BE2C (cell line): Measurements from ENCODE around the gene NDUFS8.

ENCODE experiments used
- DNase-seq: peaks from one replicate; pipeline ENCODE4 v3.0.0-alpha.2; 2020
- H3K27me3 ChIP-seq: fragments of 250-450 bp; sonication (Bioruptor Pico); 2 replicates; pipeline ENCODE4 v1.5.1; 2020; ENCODE audit warnings: mild to moderate bottlenecking
- H3K36me3 ChIP-seq: fragments of 250-450 bp; sonication (Bioruptor Pico); 2 replicates; pipeline ENCODE4 v1.5.1; 2020; ENCODE audit warnings: mild to moderate bottlenecking
- H3K4me1 ChIP-seq: fragments of 250-450 bp; sonication (Bioruptor Pico); 2 replicates; pipeline ENCODE4 v1.5.1; 2020
- H3K4me3 ChIP-seq: 2 replicates; pipeline ENCODE4 v1.5.1; 2011; ENCODE audit warnings: low read depth, low read length
- H3K9me3 ChIP-seq: fragments of 250-450 bp; sonication (Bioruptor Pico); 2 replicates; pipeline ENCODE4 v1.5.1; 2020
- TF ChIP-seq, protein P1 (sequence below): IDR thresholded peaks from 2 replicates; pipeline ENCODE4 v1.5.1; 2012; ENCODE audit warnings: mild to moderate bottlenecking, low read depth, low read length

The NDUFS8 gene

DNA sequence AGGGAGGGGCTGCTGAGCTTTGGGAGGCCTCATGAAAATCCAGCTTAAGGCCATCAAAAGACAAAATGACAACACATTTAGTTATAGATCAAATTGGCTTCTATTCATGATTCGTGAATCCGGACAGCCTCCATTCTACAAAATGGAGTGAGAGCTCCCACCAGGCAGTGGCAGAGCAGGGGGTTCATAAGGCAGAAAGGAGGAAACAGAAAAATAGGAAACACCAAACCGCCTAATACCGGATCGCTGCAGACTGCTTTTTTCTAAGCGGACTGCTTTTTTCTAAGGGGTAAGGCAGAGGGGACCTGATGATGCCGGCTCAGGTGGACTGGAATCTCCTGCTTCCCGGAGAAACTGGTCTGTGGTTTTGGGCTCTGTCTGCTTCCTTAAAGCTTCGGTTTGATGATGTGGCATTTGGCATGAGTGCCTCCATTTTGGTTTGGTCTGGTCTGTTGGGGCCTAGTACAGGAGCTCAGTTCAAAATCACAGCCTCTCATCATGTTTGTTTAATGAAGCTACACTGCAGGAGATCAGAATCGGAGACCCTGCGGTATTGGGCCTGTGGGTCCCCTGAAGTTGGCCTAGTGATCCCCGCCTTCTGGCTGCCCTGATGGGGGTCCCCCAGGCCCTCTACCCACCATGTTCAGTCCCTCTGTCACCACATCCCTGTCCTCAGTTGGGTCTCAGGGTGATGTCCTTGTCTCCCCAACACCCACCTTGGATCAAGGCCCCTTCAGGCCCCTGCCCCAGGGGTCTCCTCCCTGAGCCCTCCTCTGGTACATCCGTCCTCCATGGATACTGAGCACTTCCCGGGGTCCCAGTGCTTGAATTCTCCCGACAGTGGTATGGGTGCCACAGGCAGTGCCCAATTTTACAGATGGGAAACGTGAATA, 19.2 kb upstream of the NDUFS8 start:
- no peaks in the 10 kb centered on the region for H3K36me3 ChIP-seq
- H3K4me1 ChIP-seq: peaks cover 23% of the 10 kb centered on the region
- DNase-seq: no peak
- H3K4me3 ChIP-seq: no peak overlapping the region
- H3K9me3 ChIP-seq: no peaks in the 10 kb centered on the region
- no peaks in the 10 kb centered on the region for H3K27me3 ChIP-seq
- TF ChIP-seq, protein P1, sequence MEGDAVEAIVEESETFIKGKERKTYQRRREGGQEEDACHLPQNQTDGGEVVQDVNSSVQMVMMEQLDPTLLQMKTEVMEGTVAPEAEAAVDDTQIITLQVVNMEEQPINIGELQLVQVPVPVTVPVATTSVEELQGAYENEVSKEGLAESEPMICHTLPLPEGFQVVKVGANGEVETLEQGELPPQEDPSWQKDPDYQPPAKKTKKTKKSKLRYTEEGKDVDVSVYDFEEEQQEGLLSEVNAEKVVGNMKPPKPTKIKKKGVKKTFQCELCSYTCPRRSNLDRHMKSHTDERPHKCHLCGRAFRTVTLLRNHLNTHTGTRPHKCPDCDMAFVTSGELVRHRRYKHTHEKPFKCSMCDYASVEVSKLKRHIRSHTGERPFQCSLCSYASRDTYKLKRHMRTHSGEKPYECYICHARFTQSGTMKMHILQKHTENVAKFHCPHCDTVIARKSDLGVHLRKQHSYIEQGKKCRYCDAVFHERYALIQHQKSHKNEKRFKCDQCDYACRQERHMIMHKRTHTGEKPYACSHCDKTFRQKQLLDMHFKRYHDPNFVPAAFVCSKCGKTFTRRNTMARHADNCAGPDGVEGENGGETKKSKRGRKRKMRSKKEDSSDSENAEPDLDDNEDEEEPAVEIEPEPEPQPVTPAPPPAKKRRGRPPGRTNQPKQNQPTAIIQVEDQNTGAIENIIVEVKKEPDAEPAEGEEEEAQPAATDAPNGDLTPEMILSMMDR: no peak

DNA sequence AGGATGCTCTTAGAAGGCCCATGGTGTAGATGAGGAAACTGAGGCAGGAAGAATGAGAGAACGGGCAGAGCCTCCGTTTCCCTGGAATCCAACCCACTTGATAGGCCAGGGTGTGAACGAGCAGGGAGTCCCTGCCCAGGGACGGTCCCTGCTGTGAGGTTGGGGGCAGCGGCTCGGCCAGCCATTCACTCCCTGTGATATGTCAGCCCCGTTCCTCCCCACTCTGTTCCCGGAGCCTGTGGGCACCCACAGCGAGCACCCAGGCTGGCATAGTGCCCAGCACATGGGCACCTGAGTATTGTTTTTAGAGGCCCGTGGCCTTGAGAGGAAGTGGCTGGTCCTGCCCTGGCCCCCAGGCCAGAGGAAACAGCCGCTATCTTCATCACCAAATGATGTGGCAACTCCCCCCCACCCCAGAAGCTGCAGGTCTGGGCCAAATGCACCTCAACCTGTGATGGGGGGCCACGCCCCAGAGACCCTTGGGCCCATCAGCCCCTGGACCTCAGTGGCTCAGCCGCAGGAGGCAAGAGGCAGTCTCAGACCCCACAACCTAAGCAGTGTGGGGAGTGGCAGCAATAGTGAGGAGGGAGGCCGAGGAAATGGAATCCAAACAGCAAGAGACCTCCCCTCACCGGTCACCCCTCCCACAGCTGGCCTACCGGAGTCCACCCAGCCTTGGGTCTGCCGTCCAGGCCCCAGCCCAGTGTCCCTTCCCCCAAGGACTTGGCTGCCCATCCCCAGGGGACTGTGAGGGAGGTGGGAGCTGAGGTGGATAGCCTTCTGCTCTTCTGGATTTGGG, 18.2 kb upstream of the NDUFS8 start:
- DNase-seq: peak; percentile 6
- H3K9me3 ChIP-seq: no peaks in the 10 kb centered on the region
- TF ChIP-seq, protein P1: no peak
- no peaks in the 10 kb centered on the region for H3K36me3 ChIP-seq
- H3K4me3 ChIP-seq: no peak overlapping the region
- peaks cover 29% of the 10 kb centered on the region for H3K4me1 ChIP-seq
- no peaks in the 10 kb centered on the region for H3K27me3 ChIP-seq

DNA sequence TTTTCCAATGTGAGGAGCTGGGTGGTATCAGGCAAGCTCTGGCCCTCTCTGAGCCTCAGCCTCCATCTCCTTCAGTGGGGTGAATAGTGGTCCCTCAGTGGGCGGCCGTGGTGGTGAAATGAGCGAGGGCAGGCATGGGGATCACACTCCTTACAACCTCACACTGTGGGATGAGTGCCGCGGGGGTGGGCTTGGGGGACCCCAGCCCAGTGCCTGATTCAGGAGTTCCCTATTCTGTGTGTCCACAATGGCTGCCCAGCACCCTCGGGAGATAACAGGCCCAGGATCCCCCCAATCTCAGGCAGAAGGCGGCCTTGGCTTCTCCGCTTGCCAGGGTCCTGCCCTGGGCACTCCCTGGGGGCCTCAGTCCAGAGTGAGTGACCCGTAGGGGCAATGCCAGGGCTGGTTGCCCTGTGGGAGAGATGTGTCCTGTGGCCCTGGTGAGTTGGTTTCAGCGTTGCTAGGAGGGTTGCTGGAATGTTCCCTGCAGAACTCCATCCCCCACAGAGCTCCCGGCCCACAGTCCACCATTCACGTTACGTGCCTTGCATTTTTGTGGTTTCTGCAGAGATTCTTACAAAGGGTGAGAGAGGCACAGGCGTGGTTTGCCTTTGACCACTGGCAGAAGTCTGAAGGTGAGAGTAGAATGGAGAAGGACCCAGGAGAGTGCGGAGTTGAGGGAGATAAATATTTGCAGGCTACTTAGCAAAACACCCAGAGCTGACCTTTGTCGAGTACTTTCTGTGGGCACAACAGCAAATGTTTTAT, 17.5 kb upstream of the NDUFS8 start:
- DNase-seq: no peak
- no peaks in the 10 kb centered on the region for H3K9me3 ChIP-seq
- H3K4me1 ChIP-seq: peaks cover 29% of the 10 kb centered on the region
- H3K36me3 ChIP-seq: no peaks in the 10 kb centered on the region
- no peaks in the 10 kb centered on the region for H3K27me3 ChIP-seq
- H3K4me3 ChIP-seq: no peak overlapping the region
- TF ChIP-seq, protein P1: no peak

DNA sequence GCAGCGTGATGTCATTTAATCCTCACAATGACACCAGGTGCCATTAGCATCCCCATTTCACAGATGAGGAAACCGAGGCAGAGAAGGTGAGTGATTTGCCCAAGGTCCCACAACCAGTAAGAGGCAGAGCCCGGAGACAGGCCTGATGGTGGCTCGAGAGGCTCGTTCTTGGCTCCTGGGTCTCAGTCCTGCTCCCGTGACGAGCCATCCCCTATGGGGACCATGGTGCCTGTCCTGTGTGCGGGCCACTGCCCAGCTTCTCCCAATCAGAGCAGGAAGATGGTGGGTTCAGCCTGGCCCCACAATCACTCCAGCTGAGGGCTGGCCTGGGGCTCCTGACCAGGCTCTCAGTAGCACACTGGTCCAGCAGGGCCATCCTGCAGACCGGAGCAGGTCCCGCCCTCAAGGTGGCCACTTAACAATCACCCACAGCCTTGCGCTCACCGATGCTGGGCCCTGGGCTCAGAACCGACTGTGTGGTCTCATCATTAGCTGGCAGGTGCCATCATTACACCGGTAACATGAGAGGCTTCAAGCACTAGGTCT, 16.8 kb upstream of the NDUFS8 start:
- no peak for DNase-seq
- Histone ChIP-seq H3K4me3 (no peak overlapping the region), H3K27me3 (no peaks in the 10 kb centered on the region), H3K36me3 (no peaks in the 10 kb centered on the region), H3K9me3 (no peaks in the 10 kb centered on the region), H3K4me1 (peaks cover 27% of the 10 kb centered on the region)
- TF ChIP-seq, protein P1: no peak

DNA sequence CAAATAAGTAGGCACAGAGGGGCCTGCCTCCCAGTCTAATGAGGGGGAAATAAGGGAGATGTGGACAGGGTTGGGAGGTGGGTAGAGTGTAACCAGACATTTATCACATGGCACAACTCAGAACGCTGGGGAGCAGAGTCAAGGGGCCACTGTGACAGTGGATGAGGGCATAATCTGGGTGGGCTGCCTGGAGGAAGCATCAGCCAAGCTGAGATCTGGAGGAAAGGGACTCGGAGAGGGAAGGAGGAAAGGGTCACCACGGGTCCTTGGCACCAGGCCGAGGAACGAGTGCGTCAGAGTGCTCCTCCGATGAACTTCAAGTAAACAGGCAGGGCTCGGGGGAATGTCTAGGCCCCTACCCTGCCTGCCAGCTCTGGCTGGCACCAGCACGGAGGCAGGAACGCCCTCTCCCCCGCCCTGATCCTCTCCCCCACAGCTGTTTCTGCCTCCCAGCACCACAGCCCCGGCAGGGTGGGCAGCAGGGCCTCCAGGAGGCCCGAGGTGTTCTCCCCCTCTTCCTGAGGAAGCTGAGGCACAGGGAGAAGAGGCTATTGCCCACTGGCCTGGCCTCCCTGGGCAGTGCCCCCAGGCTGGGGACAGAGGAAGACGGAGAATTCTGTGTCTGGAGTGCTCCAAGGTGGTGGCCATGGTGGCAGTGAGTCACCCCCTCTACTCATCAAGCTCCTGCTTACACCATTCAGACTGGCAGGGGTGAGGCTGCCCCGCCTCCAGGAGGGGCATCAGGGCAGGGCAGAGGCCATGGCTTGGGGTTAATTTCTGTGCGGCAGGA, 16.1 kb upstream of the NDUFS8 start:
- TF ChIP-seq, protein P1: no peak
- peaks cover 20% of the 10 kb centered on the region for H3K4me1 ChIP-seq
- H3K27me3 ChIP-seq: no peaks in the 10 kb centered on the region
- no peaks in the 10 kb centered on the region for H3K9me3 ChIP-seq
- no peak for DNase-seq
- no peaks in the 10 kb centered on the region for H3K36me3 ChIP-seq
- H3K4me3 ChIP-seq: no peak overlapping the region
